ENCODE measurements around the gene DSCAML1. TPM values are rescaled to one million over a fixed set of nuclear protein-coding genes. Genes with fewer than 3 reads are reported as not detected.

DSCAML1 gene
- total RNA-seq, 1 donor from 2014 or later = 0.09 TPM

- no peak for TF ChIP-seq CTCF (conservative IDR thresholded peaks at IDR 0.05)
- Mint-ChIP-seq H3K4me3 (no peak overlapping the region), H3K4me1 (peaks cover 10% of the 10 kb centered on the region), H3K36me3 (ENCODE audit: low read depth) (peaks cover 8% of the 10 kb centered on the region), H3K9me3 (no peaks in the 10 kb centered on the region), H3K27ac (ENCODE audit: unreplicated experiment) (no peak overlapping the region), H3K27me3 (ENCODE audit: low read depth) (no peaks in the 10 kb centered on the region)
- DNase-seq (ENCODE audit: low read depth, low spot score) = no peak
These were observed 383.4 kb downstream of the DSCAML1 start for GRCh38 chr11:117413616-117414015.

- Mint-ChIP-seq H3K36me3 (ENCODE audit: low read depth) (peaks cover 13% of the 10 kb centered on the region), H3K27me3 (ENCODE audit: low read depth) (no peaks in the 10 kb centered on the region), H3K4me1 (peaks cover 10% of the 10 kb centered on the region), H3K4me3 (no peak overlapping the region), H3K27ac (ENCODE audit: unreplicated experiment) (no peak overlapping the region), H3K9me3 (no peaks in the 10 kb centered on the region)
- DNase-seq (ENCODE audit: low read depth, low spot score) = no peak
- no peak for TF ChIP-seq CTCF (conservative IDR thresholded peaks at IDR 0.05)
These were observed 384.3 kb downstream of the DSCAML1 start for GRCh38 chr11:117412653-117413275.

- Mint-ChIP-seq H3K4me1 (peaks cover 10% of the 10 kb centered on the region), H3K27ac (ENCODE audit: unreplicated experiment) (peak overlapping the region; percentile 27), H3K27me3 (ENCODE audit: low read depth) (no peaks in the 10 kb centered on the region), H3K4me3 (no peak overlapping the region), H3K9me3 (no peaks in the 10 kb centered on the region), H3K36me3 (ENCODE audit: low read depth) (peaks cover 14% of the 10 kb centered on the region)
- no peak for DNase-seq (ENCODE audit: low read depth, low spot score)
- no peak for TF ChIP-seq CTCF (conservative IDR thresholded peaks at IDR 0.05)
These were observed 384.8 kb downstream of the DSCAML1 start for GRCh38 chr11:117412176-117412575.

- no peak for DNase-seq (ENCODE audit: low read depth, low spot score)
- no peak for TF ChIP-seq CTCF (conservative IDR thresholded peaks at IDR 0.05)
- peaks cover 10% of the 10 kb centered on the region for H3K4me1 Mint-ChIP-seq
- H3K27me3 Mint-ChIP-seq (ENCODE audit: low read depth) = no peaks in the 10 kb centered on the region
- peaks cover 16% of the 10 kb centered on the region for H3K36me3 Mint-ChIP-seq (ENCODE audit: low read depth)
- no peak overlapping the region for H3K4me3 Mint-ChIP-seq
- H3K9me3 Mint-ChIP-seq = no peaks in the 10 kb centered on the region
- peak overlapping the region; percentile 59 for H3K27ac Mint-ChIP-seq (ENCODE audit: unreplicated experiment)
These were observed 385.3 kb downstream of the DSCAML1 start for GRCh38 chr11:117411736-117412135.

GRCh38 chr11:117410861-117411710, 385.9 kb downstream of the DSCAML1 start:
- TF ChIP-seq CTCF (conservative IDR thresholded peaks at IDR 0.05) = no peak
- H3K27ac Mint-ChIP-seq (ENCODE audit: unreplicated experiment) = no peak overlapping the region

More at GRCh38 chr11:117410861-117411710, 385.9 kb downstream of the DSCAML1 start:
- Mint-ChIP-seq H3K27me3 (ENCODE audit: low read depth) (no peaks in the 10 kb centered on the region), H3K36me3 (ENCODE audit: low read depth) (peaks cover 22% of the 10 kb centered on the region), H3K9me3 (peaks cover 1% of the 10 kb centered on the region), H3K4me3 (no peak overlapping the region), H3K4me1 (peaks cover 10% of the 10 kb centered on the region)
- no peak for DNase-seq (ENCODE audit: low read depth, low spot score)

All from neural crest cell (in vitro differentiated cells).